Measurements from ENCODE around the gene PHF23.

DNA sequence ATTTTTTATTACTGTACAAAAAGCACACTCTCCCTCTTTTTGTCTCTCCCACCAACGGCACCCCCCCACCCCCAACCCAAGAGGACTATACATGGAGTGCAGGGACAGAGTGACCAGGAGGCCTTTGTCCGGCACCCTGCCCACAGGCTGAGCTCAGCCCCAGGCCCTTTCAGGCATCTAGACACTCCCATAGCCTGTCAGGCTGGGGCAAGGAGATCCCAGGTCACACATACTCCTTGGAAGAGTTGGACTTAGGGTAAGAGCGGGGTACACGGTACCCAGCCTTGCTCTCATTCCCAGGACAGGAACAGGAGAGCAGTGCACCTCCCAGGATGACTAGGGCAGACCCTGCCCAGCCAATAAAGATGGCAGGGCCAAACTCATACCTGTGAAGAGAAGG, 20.9 kb upstream of the PHF23 start:
- TF ChIP-seq POLR2A (IDR thresholded peaks at IDR 0.05): no peak
- TF ChIP-seq CTCF (IDR thresholded peaks at IDR 0.05): no peak
- no peak for TF ChIP-seq EP300 (IDR thresholded peaks at IDR 0.05)

All from ovary (tissue), 3 donors.